ENCODE results near the gene FOXN3.

DNA sequence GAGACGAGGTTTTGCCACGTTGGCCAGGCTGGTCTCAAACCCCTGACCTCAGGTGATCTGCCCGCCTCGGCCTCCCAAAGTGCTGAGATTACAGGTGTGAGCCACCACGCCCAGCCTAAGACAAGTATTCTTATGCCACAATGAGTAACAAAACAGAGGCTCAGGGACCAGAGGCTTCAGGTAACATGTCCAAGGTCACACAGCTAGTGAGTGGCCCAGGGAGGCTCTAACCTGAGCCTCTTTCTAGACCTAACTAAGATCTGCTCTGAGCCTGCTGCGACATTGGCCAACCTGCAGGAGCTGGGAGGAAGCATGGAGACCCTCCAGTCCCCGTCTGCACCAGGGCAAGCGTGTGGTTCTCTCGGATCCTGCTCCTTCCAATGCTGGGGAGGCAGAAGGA, 77.9 kb downstream of the FOXN3 start:
- no peak for TF ChIP-seq CTCF (IDR thresholded peaks at IDR 0.05)
- TF ChIP-seq POLR2A (IDR thresholded peaks at IDR 0.05) = no peak
- TF ChIP-seq EP300 (IDR thresholded peaks at IDR 0.05) = no peak
